Neutrophil (primary cell): ENCODE measurements around the gene AGT.

ENCODE experiments used
- H3K27ac ChIP-seq: fragments of 200-600 bp; sonication (generic); 2 replicates; pipeline ENCODE4 v1.5.1; 2016; ENCODE audit warnings: mild to moderate bottlenecking, moderate library complexity
- H3K27me3 ChIP-seq: fragments of 200-600 bp; sonication (generic); 2 replicates; pipeline ENCODE4 v1.6.0; 2016; ENCODE audit warnings: mild to moderate bottlenecking
- H3K36me3 ChIP-seq: fragments of 200-600 bp; sonication (generic); 2 replicates; pipeline ENCODE4 v1.5.1; 2017
- H3K4me1 ChIP-seq, 2 experiments: fragments of 200-600 bp in 1 of 2; sonication (generic) in 1 of 2; 1 replicate in 1 of 2; 2 replicates in 1 of 2; pipeline versions ENCODE4 v1.5.1 to v1.6.1; 2013 to 2016; ENCODE audit warnings: low read depth in 1 of 2, low read length in 1 of 2, mild to moderate bottlenecking in 1 of 2, moderate library complexity in 1 of 2; ENCODE audit not compliant: control insufficient read depth in 1 of 2, insufficient read depth in 1 of 2
- H3K4me3 ChIP-seq, 2 experiments: fragments of 200-600 bp in 1 of 2; sonication (generic) in 1 of 2; 1 replicate in 1 of 2; 2 replicates in 1 of 2; pipeline ENCODE4 v1.5.1; 2013 to 2016; ENCODE audit warnings: low read depth in 1 of 2, low read length in 1 of 2, mild to moderate bottlenecking in 1 of 2, moderate library complexity in 1 of 2
- H3K9me3 ChIP-seq: fragments of 200-600 bp; sonication (generic); 2 replicates; pipeline ENCODE4 v1.5.1; 2016
- TF ChIP-seq, protein P1 (sequence below): fragments of 200-600 bp; sonication (generic); IDR thresholded peaks from 2 replicates; pipeline ENCODE4 v1.5.1; 2016; ENCODE audit warnings: antibody characterized with exemption

AGT gene

DNA sequence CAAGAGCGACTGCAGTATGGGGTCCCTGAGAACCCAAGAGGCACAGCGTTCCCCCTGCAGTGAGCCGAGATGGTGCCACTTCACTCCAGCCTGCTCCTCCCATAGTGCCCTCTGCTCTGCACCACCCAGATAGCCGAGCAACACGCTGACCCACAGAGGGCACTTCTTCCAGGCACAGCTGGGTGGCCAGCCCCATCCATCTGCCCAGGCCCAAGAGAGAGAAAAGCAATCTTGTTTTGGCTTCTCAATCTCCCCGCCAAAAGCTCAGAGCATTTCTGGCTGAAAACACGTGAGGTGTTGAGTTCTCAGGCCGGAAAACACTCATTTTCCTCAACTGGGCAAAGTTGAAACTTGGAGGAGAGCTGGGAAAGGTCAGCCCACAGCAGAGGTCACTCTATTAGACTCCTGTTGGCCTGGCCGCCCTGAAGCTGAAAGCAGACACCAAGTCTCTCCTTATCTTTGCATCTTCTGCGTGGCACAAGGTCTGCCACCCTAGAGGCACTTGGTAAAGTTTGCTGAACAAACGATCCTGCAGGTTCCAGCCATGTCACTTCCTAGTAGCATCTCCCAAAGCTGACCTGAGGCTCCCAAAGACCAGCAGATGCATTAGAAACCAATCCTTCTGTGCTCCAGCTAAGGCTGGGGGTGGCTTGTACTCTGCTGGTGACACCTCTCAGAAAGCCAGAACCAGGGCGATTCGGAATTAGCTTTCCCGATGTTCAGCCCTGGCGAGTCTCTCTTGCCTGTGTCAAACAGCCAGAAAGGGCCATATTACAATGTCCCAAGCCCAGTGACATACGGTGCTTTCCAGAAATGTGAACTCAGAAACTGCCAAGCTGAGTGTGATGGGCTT, 44.2 kb upstream of the AGT start:
- peaks cover 21% of the 10 kb centered on the region for H3K27me3 ChIP-seq
- TF ChIP-seq, protein P1, sequence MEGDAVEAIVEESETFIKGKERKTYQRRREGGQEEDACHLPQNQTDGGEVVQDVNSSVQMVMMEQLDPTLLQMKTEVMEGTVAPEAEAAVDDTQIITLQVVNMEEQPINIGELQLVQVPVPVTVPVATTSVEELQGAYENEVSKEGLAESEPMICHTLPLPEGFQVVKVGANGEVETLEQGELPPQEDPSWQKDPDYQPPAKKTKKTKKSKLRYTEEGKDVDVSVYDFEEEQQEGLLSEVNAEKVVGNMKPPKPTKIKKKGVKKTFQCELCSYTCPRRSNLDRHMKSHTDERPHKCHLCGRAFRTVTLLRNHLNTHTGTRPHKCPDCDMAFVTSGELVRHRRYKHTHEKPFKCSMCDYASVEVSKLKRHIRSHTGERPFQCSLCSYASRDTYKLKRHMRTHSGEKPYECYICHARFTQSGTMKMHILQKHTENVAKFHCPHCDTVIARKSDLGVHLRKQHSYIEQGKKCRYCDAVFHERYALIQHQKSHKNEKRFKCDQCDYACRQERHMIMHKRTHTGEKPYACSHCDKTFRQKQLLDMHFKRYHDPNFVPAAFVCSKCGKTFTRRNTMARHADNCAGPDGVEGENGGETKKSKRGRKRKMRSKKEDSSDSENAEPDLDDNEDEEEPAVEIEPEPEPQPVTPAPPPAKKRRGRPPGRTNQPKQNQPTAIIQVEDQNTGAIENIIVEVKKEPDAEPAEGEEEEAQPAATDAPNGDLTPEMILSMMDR = no peak
- H3K4me1 ChIP-seq = no peaks in the 10 kb centered on the region
- H3K36me3 ChIP-seq = no peaks in the 10 kb centered on the region
- H3K4me3 ChIP-seq = no peak overlapping the region
- H3K27ac ChIP-seq = no peak overlapping the region
- no peaks in the 10 kb centered on the region for H3K9me3 ChIP-seq

- H3K4me1 ChIP-seq = no peaks in the 10 kb centered on the region
- TF ChIP-seq, protein P1 = no peak
- no peaks in the 10 kb centered on the region for H3K9me3 ChIP-seq
- no peaks in the 10 kb centered on the region for H3K36me3 ChIP-seq
- peaks cover 13% of the 10 kb centered on the region for H3K27me3 ChIP-seq
- H3K4me3 ChIP-seq = no peak overlapping the region
- no peak overlapping the region for H3K27ac ChIP-seq
Measured at GRCh38 chr1:230754796-230755195, 40.9 kb upstream of the AGT start.

DNA sequence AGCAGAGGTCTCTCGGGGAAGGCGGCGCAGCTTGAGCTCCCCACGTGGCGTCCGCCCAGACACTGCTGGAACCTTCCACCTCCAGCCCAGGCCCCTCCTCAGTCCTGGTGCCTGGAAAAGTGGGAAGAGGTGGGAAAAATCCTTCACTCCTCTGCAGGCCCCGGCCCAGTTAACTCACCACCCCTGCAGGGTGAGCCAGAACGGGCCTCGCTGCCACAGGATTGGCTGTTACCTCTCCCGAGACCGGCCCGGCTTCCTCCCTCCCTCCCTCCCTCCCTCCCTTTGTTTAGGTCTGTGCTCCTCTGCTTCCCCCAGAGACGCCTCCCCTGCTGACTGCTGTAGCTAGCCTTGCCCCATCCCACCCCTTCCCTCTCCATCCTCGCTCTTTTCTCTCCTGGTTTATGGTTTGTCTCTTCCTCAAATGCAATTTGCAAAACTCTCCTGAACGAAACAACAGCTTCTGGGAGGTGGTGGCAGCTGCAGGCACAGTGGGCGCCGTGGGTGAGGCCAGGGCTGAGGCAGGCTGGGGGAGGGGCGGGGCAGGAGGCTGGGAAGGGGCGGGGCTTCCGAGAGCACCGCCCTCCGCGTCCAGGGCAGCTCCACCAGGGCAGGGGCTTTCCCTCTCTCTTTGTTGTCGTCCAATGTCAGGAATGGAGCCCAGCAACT, 39.8 kb upstream of the AGT start:
- no peak overlapping the region for H3K27ac ChIP-seq
- peaks cover 13% of the 10 kb centered on the region for H3K27me3 ChIP-seq
- H3K36me3 ChIP-seq = no peaks in the 10 kb centered on the region
- TF ChIP-seq, protein P1 = no peak
- H3K4me1 ChIP-seq = no peaks in the 10 kb centered on the region
- no peaks in the 10 kb centered on the region for H3K9me3 ChIP-seq
- H3K4me3 ChIP-seq = no peak overlapping the region

DNA sequence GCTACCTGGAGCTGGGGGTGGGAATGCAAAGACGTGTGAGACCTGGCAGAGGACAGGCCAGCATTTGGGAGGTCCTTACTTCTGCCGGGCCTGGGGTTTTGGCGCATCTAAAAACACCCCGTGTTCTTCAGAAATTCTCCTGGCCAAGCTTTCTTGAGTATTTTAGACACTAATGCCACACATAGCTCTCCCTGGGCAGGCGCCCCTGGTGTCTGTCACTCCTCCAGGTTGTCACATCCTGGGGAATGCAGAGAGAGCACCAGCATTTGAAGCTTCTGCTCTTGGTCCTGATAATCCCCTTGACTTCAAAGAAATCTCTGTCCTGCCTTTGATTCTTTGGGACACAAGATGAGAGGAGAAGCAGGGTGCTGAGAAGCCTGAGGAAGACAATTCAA, 39.3 kb upstream of the AGT start:
- TF ChIP-seq, protein P1 = no peak
- H3K27me3 ChIP-seq = peaks cover 13% of the 10 kb centered on the region
- H3K4me3 ChIP-seq = no peak overlapping the region
- H3K27ac ChIP-seq = no peak overlapping the region
- no peaks in the 10 kb centered on the region for H3K9me3 ChIP-seq
- H3K36me3 ChIP-seq = no peaks in the 10 kb centered on the region
- H3K4me1 ChIP-seq = peaks cover 0 to under 1% of the 10 kb centered on the region in 2 experiments

GRCh38 chr1:230752407-230752806, 38.5 kb upstream of the AGT start:
- H3K27me3 ChIP-seq = peaks cover 8% of the 10 kb centered on the region
- no peak overlapping the region for H3K27ac ChIP-seq
- TF ChIP-seq, protein P1 = no peak
- H3K4me3 ChIP-seq = no peak overlapping the region
- no peaks in the 10 kb centered on the region for H3K9me3 ChIP-seq
- H3K4me1 ChIP-seq = peaks cover 0 to 8% of the 10 kb centered on the region in 2 experiments
- H3K36me3 ChIP-seq = no peaks in the 10 kb centered on the region
